CD14-positive monocyte (primary cell): Measurements from ENCODE around the gene HP. TPM values are rescaled to one million over a fixed set of nuclear protein-coding genes. Genes with fewer than 3 reads are reported as not detected.

Experiments used
- DNase-seq, 3 donors: peaks; one replicate each; pipeline ENCODE4 v3.0.0-alpha.2; 2011 to 2022
- H2AFZ ChIP-seq: 2 replicates; pipeline ENCODE4 v1.6.0; 2012; ENCODE audit warnings: mild to moderate bottlenecking, low read depth, low read length, inconsistent platforms; ENCODE audit not compliant: insufficient read depth, poor library complexity, severe bottlenecking
- H3K27ac ChIP-seq, 2 donors: 1 replicate in 1 of 2; 2 replicates in 1 of 2; pipeline ENCODE4 v1.5.1; 2012 to 2013; ENCODE audit warnings: low read length in 2 of 2, control low read depth in 1 of 2, inconsistent platforms in 1 of 2, low read depth in 1 of 2, mild to moderate bottlenecking in 1 of 2
- H3K27me3 ChIP-seq, 2 donors: one replicate each; pipeline versions ENCODE4 v1.6.0 to v1.6.1; 2011 to 2013; ENCODE audit warnings: low read length in 2 of 2; ENCODE audit not compliant: control insufficient read depth in 2 of 2, insufficient read depth in 2 of 2
- H3K36me3 ChIP-seq, 2 donors: replicated peaks in 1 of 2; 1 replicate in 1 of 2; 2 replicates in 1 of 2; pipeline versions ENCODE4 v1.5.1 to v1.6.1; 2012 to 2013; ENCODE audit warnings: low read length in 2 of 2, control low read depth in 1 of 2, inconsistent platforms in 1 of 2, mild to moderate bottlenecking in 1 of 2; ENCODE audit not compliant: insufficient read depth in 2 of 2, control insufficient read depth in 1 of 2
- H3K4me1 ChIP-seq, 2 donors: 1 replicate in 1 of 2; 2 replicates in 1 of 2; pipeline versions ENCODE4 v1.5.1 to v1.6.1; 2012 to 2013; ENCODE audit warnings: low read length in 2 of 2, control low read depth in 1 of 2, inconsistent platforms in 1 of 2, mild to moderate bottlenecking in 1 of 2, moderate library complexity in 1 of 2; ENCODE audit not compliant: insufficient read depth in 2 of 2, control insufficient read depth in 1 of 2
- H3K4me2 ChIP-seq: replicated peaks from 2 replicates; pipeline ENCODE3; 2012; ENCODE audit warnings: low read length, moderate library complexity, mild to moderate bottlenecking; ENCODE audit not compliant: poor library complexity, severe bottlenecking; ENCODE audit errors: extremely low read depth
- H3K4me3 ChIP-seq, 3 experiments: fragments of 200-600 bp in 1 of 3; sonication (generic) in 1 of 3; replicated peaks in 1 of 3; 1 replicate in 2 of 3; 2 replicates in 1 of 3; pipeline ENCODE4 v1.5.1; 2011 to 2013; ENCODE audit warnings: low read length in 3 of 3, mild to moderate bottlenecking in 3 of 3, control low read depth in 2 of 3, low read depth in 2 of 3, inconsistent platforms in 1 of 3, moderate library complexity in 1 of 3
- H3K79me2 ChIP-seq: 2 replicates; pipeline ENCODE4 v1.6.0; 2012; ENCODE audit warnings: mild to moderate bottlenecking, control low read depth, inconsistent platforms, low read length, moderate library complexity; ENCODE audit not compliant: insufficient read depth
- H3K9ac ChIP-seq: 2 replicates; pipeline ENCODE4 v1.6.0; 2017; ENCODE audit warnings: low read length, mild to moderate bottlenecking; ENCODE audit not compliant: insufficient read depth, poor library complexity, severe bottlenecking
- H3K9me3 ChIP-seq, 2 donors: replicated peaks in 1 of 2; 1 replicate in 1 of 2; 2 replicates in 1 of 2; pipeline versions ENCODE4 v1.5.1 to v1.6.1; 2012 to 2013; ENCODE audit warnings: low read length in 2 of 2, control low read depth in 1 of 2; ENCODE audit not compliant: control insufficient read depth in 1 of 2, insufficient read depth in 1 of 2
- H4K20me1 ChIP-seq: 2 replicates; pipeline ENCODE4 v1.6.0; 2012; ENCODE audit warnings: mild to moderate bottlenecking, low read length, control low read depth, moderate library complexity; ENCODE audit not compliant: insufficient read depth
- H3K27ac Mint-ChIP-seq, 7 donors: one replicate each; pipeline ENCODE4 v1.8.0; 2020; ENCODE audit warnings: mild to moderate bottlenecking in 7 of 7, mixed read lengths in 7 of 7, moderate library complexity in 6 of 7, inconsistent platforms in 2 of 7
- H3K27me3 Mint-ChIP-seq, 3 donors: one replicate each; pipeline ENCODE4 v1.8.0; 2021 to 2022; ENCODE audit warnings: low read depth in 3 of 3, mild to moderate bottlenecking in 3 of 3, mixed read lengths in 3 of 3, moderate library complexity in 3 of 3, inconsistent platforms in 1 of 3
- H3K36me3 Mint-ChIP-seq, 2 donors: one replicate each; pipeline ENCODE4 v1.8.0; 2020; ENCODE audit warnings: mixed read lengths in 2 of 2, inconsistent platforms in 1 of 2, mild to moderate bottlenecking in 1 of 2
- H3K4me1 Mint-ChIP-seq: one replicate; pipeline ENCODE4 v1.8.0; 2020; ENCODE audit warnings: mild to moderate bottlenecking, mixed read lengths
- H3K4me3 Mint-ChIP-seq, 2 donors: one replicate each; pipeline ENCODE4 v1.8.0; 2020; ENCODE audit warnings: mild to moderate bottlenecking in 2 of 2, mixed read lengths in 2 of 2, moderate library complexity in 1 of 2
- H3K9me3 Mint-ChIP-seq, 7 donors: one replicate each; pipeline ENCODE4 v1.8.0; 2020 to 2022; ENCODE audit warnings: mixed read lengths in 7 of 7, mild to moderate bottlenecking in 6 of 7, moderate library complexity in 6 of 7, inconsistent platforms in 2 of 7
- CTCF ChIP-seq: fragments of 200-600 bp; IDR thresholded peaks from one replicate; pipeline ENCODE4 v1.8.0; 2022; ENCODE audit warnings: antibody characterized with exemption, mild to moderate bottlenecking
- WGBS: methylation state at CpG from one replicate; pipeline ENCODE4 v1.1.5; 2013; ENCODE audit warnings: missing lambda C conversion rate; ENCODE audit not compliant: insufficient coverage; 5-methylcytosine and 5-hydroxymethylcytosine counted together
- intact Hi-C, 2 donors: fragments of 100-400 bp; cut with micrococcal nuclease; formaldehyde crosslinking; loops; one replicate each; pipeline versions ENCODE4 v1.15.0 to v1.15.1; 2023
- polyA plus RNA-seq, 3 donors: library from polyadenylated mRNA; depleted of rRNA in 1 of 3; unstranded in 2 of 3; stranded (reverse) in 1 of 3; fragments of 300-500 nt in 2 of 3; fragments of >200 nt in 1 of 3; fragmentation: Illumina TruSeq in 2 of 3; gene quantifications; 1 replicate in 2 of 3; 2 replicates in 1 of 3; pipeline ENCODE4 v1.2.3, GENCODE V29; 2012 to 2021

Gene HP
- polyA plus RNA-seq, 3 donors, result 9.3 to 59.4 (median 47.8) TPM

- H3K4me3 ChIP-seq, result no peak overlapping the region
- H3K27me3 ChIP-seq, result no peaks in the 10 kb centered on the region
- peaks cover 15 to 19% of the 10 kb centered on the region in 2 donors for H3K9me3 ChIP-seq
- DNase-seq, result no peak
- H3K36me3 Mint-ChIP-seq, result peaks cover 41 to 49% of the 10 kb centered on the region in 2 donors
- H3K36me3 ChIP-seq, result peaks cover 45 to 54% of the 10 kb centered on the region in 2 donors
- no peak overlapping the region for H2AFZ ChIP-seq
- H3K4me3 Mint-ChIP-seq, result no peak overlapping the region
- no peaks in the 10 kb centered on the region for H4K20me1 ChIP-seq
- no peaks in the 10 kb centered on the region for H3K27me3 Mint-ChIP-seq
- H3K9ac ChIP-seq, result no peak overlapping the region
- H3K9me3 Mint-ChIP-seq, result peaks cover 13 to 23% (median 15%) of the 10 kb centered on the region in 7 donors
- 50% methylated on average over 2 of the region's 3 CpGs for WGBS
- H3K4me2 ChIP-seq, result no peak overlapping the region
- TF ChIP-seq CTCF, result no peak
- no peak overlapping the region for H3K27ac Mint-ChIP-seq
- intact Hi-C loops, result no loop called here
- no peaks in the 10 kb centered on the region for H3K4me1 ChIP-seq
- peaks cover 1% of the 10 kb centered on the region for H3K79me2 ChIP-seq
- H3K27ac ChIP-seq, result no peak overlapping the region
- no peaks in the 10 kb centered on the region for H3K4me1 Mint-ChIP-seq
Measured at GRCh38 chr16:72083778-72084404, 29.6 kb downstream of the HP start.

- peaks cover 15 to 19% of the 10 kb centered on the region in 2 donors for H3K9me3 ChIP-seq
- H3K36me3 ChIP-seq, result peaks cover 51 to 60% of the 10 kb centered on the region in 2 donors
- intact Hi-C loops, result no loop called here
- peaks cover 7% of the 10 kb centered on the region for H3K79me2 ChIP-seq
- peaks cover 13 to 23% (median 15%) of the 10 kb centered on the region in 7 donors for H3K9me3 Mint-ChIP-seq
- H3K27ac Mint-ChIP-seq, result no peak overlapping the region
- no peak for DNase-seq
- no peaks in the 10 kb centered on the region for H3K4me1 Mint-ChIP-seq
- no peak overlapping the region for H3K9ac ChIP-seq
- no peak overlapping the region for H3K4me3 ChIP-seq
- H3K27ac ChIP-seq, result no peak overlapping the region
- TF ChIP-seq CTCF, result no peak
- H3K4me3 Mint-ChIP-seq, result no peak overlapping the region
- 100% methylated on average over 3 of the region's 10 CpGs for WGBS
- no peak overlapping the region for H3K4me2 ChIP-seq
- H3K27me3 Mint-ChIP-seq, result no peaks in the 10 kb centered on the region
- no peak overlapping the region for H2AFZ ChIP-seq
- peaks cover 47 to 54% of the 10 kb centered on the region in 2 donors for H3K36me3 Mint-ChIP-seq
- no peaks in the 10 kb centered on the region for H3K4me1 ChIP-seq
- no peaks in the 10 kb centered on the region for H3K27me3 ChIP-seq
- H4K20me1 ChIP-seq, result no peaks in the 10 kb centered on the region
Measured at GRCh38 chr16:72084445-72084844, 30.1 kb downstream of the HP start.
